Measurements from ENCODE around the gene LYRM1. TPM values are rescaled to one million over a fixed set of nuclear protein-coding genes. Genes with fewer than 3 reads are reported as not detected.

LYRM1 gene
- 31.8 to 39.5 TPM (median 34.9 TPM) in 5 replicates for total RNA-seq (2022; extraction: Qiagen RNA extraction; ENCODE audit: low read depth)

GRCh38 chr16:20900299-20901067 lies at the start of gene LYRM1, which contains the start of gene DCUN1D3:
Gene LYRM1 (plus strand): TSS chr16:20900771. CDS start chr16:20915556, 14,785 bp downstream.
Gene DCUN1D3 (minus strand): TSS chr16:20900358. CDS start chr16:20862538, 37,820 bp downstream.

Other genes with a start within 250 kb of the LYRM1 start
- not detected in 5 replicates for gene ACSM1, start 203.1 kb upstream of the LYRM1 start, total RNA-seq (2022; extraction: Qiagen RNA extraction; ENCODE audit: low read depth)
- gene THUMPD1, start 159.0 kb upstream of the LYRM1 start, total RNA-seq (2022; extraction: Qiagen RNA extraction; ENCODE audit: low read depth), result 20.3 to 28.0 TPM (median 23.2 TPM) in 5 replicates
- gene ACSM3, start 136.8 kb upstream of the LYRM1 start, total RNA-seq (2022; extraction: Qiagen RNA extraction; ENCODE audit: low read depth), result 3.1 to 4.5 TPM (median 3.5 TPM) in 5 replicates
- 7.3 to 15.4 TPM (median 14.4 TPM) in 5 replicates for gene ERI2, start 94.3 kb upstream of the LYRM1 start, total RNA-seq (2022; extraction: Qiagen RNA extraction; ENCODE audit: low read depth)
- gene REXO5, start 94.2 kb upstream of the LYRM1 start, total RNA-seq (2022; extraction: Qiagen RNA extraction; ENCODE audit: low read depth), result 3.8 to 5.4 TPM (median 4.5 TPM) in 5 replicates
- 7.0 to 8.1 TPM (median 7.6 TPM) in 5 replicates for gene DCUN1D3, start 413 bp upstream of the LYRM1 start, total RNA-seq (2022; extraction: Qiagen RNA extraction; ENCODE audit: low read depth)

All from A549 treated with GW870086 at 1 μM for 4 hours (cell line).